ENCODE data around the gene LSP1. TPM values are rescaled to one million over a fixed set of nuclear protein-coding genes. Genes with fewer than 3 reads are reported as not detected.

Gene LSP1
- total and polyA plus RNA-seq, 2 of the 8 experiments (the other 6 are each of a cell fraction or from before 2014, with no cell fraction given) = 0.03 TPM; not detected in 1

- no peak overlapping the region for H2BK120ac ChIP-seq (replicated peaks; ENCODE audit: low read depth, low read length)
- no peak overlapping the region; the same call in 1 of the 2 replicates for H3K18ac ChIP-seq (ENCODE audit: extremely low read depth, low read length)
- H2AK5ac ChIP-seq (ENCODE audit: low read depth, low read length) = no peak overlapping the region
- peak overlapping the region; percentile 60; the same call in 1 of the 2 replicates for H2BK5ac ChIP-seq (ENCODE audit: low read depth, low read length)
- H4K5ac ChIP-seq (ENCODE audit: insufficient read length, low read depth, low read length) = no peak overlapping the region
- no peak overlapping the region for H4K8ac ChIP-seq (ENCODE audit: extremely low read depth, insufficient read depth, low read length)
- H4K91ac ChIP-seq (replicated peaks; ENCODE audit: insufficient read length, low read length) = no peak overlapping the region
- H3K9me3 ChIP-seq (ENCODE audit: insufficient read depth in 2 of 2, low read depth in 1 of 2, low read length in 1 of 2) = no peaks in the 10 kb centered on the region
- H3K14ac ChIP-seq (ENCODE audit: insufficient read length) = no peak overlapping the region
- DNase-seq (ENCODE audit: low read depth in 1 of 2, low spot score in 2 of 2) = no peak
- no peak overlapping the region for H3K4me3 ChIP-seq (ENCODE audit: extremely low read depth in 1 of 4, insufficient read depth in 2 of 4, low read depth in 3 of 4, low read length in 4 of 4)
- peaks cover 2 to 10% (median 6%) of the 10 kb centered on the region in 4 experiments; a peak in 6 of 7 replicates for H3K4me1 ChIP-seq (replicated peaks in 1 of 4; ENCODE audit: control insufficient read depth in 3 of 4, insufficient read depth in 4 of 4, low read length in 3 of 4)
- no peak overlapping the region for H3K23ac ChIP-seq (ENCODE audit: insufficient read length)
- H3K27me3 ChIP-seq (replicated peaks in 1 of 4; ENCODE audit: control insufficient read depth in 3 of 4, extremely low read depth in 1 of 4, insufficient read depth in 3 of 4, low read length in 3 of 4) = peaks cover 0 to 3% (median 2%) of the 10 kb centered on the region in 4 experiments; a peak in 1 of 7 replicates
- no peak overlapping the region; the same call in 1 of the 2 replicates for H2BK20ac ChIP-seq (ENCODE audit: low read length)
- H4K20me1 ChIP-seq (replicated peaks in 1 of 2; ENCODE audit: control insufficient read depth in 1 of 2, insufficient read depth in 2 of 2, low read length in 2 of 2) = no peaks in the 10 kb centered on the region
- peak overlapping the region; percentile 75; the same call in 1 of the 2 replicates for H2BK12ac ChIP-seq (ENCODE audit: low read depth, low read length)
- 78% methylated on average over 5 of the region's 5 CpGs; no CpG with 5 or more reads in 1 of the 2 experiments for WGBS, 2 experiments (ENCODE audit: extremely low coverage in 1 of 2, insufficient coverage in 1 of 2, insufficient read length in 1 of 2, insufficient replicate concordance in 2 of 2, low coverage in 1 of 2, low lambda C conversion rate in 2 of 2, missing lambda C conversion rate in 1 of 2)
- CTCF ChIA-PET (ENCODE audit: partially characterized antibody) = interaction anchor here (0.9 to 4.1 kb wide), 15 partner anchors 8 to 260 kb away, joined by 3 to 28 read pairs (median 6); partner anchors contain the start of gene MRPL23
- no peaks in the 10 kb centered on the region for H3K79me2 ChIP-seq (ENCODE audit: control insufficient read depth in 1 of 2, insufficient read depth in 2 of 2, low read length in 2 of 2)
- H3K4ac ChIP-seq (replicated peaks; ENCODE audit: insufficient read length, low read depth, low read length) = no peak overlapping the region
- 0 out of 2 replicates have a peak overlapping the region, but pooled peaks have one; percentile 81 for H2BK15ac ChIP-seq (ENCODE audit: low read length)
- POLR2A ChIA-PET (ENCODE audit: partially characterized antibody) = no interaction called here
- no peaks in the 10 kb centered on the region for H3K23me2 ChIP-seq (ENCODE audit: low read depth, low read length)
- H3K27ac ChIP-seq (ENCODE audit: low read depth, low read length) = no peak overlapping the region
- H2AFZ ChIP-seq (ENCODE audit: low read length) = 0 out of 2 replicates have a peak overlapping the region, but pooled peaks have one; percentile 70
- no peaks in the 10 kb centered on the region for H3K79me1 ChIP-seq (ENCODE audit: low read depth, low read length)
- no peak overlapping the region for H3K9ac ChIP-seq (replicated peaks in 1 of 4; ENCODE audit: extremely low read depth in 1 of 4, low read depth in 3 of 4, low read length in 3 of 4)
- H3K4me2 ChIP-seq (ENCODE audit: insufficient read depth in 1 of 2, low read depth in 2 of 2, low read length in 2 of 2) = no peak overlapping the region
- H3K36me3 ChIP-seq (ENCODE audit: control insufficient read depth in 2 of 4, insufficient read depth in 4 of 4, low read length in 3 of 4) = no peaks in the 10 kb centered on the region
- FAIRE-seq = no peak
- no peak overlapping the region for H3K56ac ChIP-seq (replicated peaks; ENCODE audit: insufficient read length, low read depth, low read length)
- TF ChIP-seq EGR1 (IDR thresholded peaks at IDR 0.05; ENCODE audit: borderline replicate concordance, low read depth, low read length) (no peak), TBP (IDR thresholded peaks at IDR 0.05; ENCODE audit: low read depth, low read length) (no peak), RBBP5 (IDR thresholded peaks at IDR 0.05; ENCODE audit: borderline replicate concordance, low read depth, low read length) (no peak), ASH2L (IDR thresholded peaks at IDR 0.05; ENCODE audit: low read length) (no peak)
These were observed 53.3 kb downstream of the LSP1 start for GRCh38 chr11:1906181-1906580.

All from H1 (cell line).